ENCODE results near the gene ZC3H13.
"Not testable (repeated sequence)": the region's sequence is repeated elsewhere in the genome, so short reads cannot be mapped to it uniquely, and the experiment has no call there.

ZC3H13 gene

DNA sequence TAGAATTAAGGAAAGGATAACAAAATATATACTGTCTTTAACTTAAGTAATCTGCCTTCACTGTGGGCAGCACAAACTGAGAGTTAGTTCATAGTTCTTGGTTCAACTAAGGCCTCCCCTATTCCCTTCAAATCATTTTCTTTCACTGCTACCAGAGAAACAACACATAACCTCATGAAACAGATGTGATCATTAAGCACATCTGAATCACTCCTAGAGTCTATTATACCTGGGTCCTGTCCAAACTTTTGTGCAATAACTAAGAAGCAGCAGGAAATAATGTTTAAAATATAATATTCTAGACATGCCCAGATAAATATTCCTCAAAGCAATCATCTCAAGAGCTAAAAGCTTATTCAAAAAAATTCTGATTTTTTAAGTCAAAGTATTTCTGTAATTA lies 62.9 kb downstream of the ZC3H13 start:
- H3K27me3 ChIP-seq (ENCODE audit: control insufficient read depth in 3 of 3, insufficient read depth in 3 of 3, low read depth in 1 of 3, low read length in 3 of 3), result no peaks in the 10 kb centered on the region
- no peak for DNase-seq (ENCODE audit: low spot score)
- H3K79me1 ChIP-seq (ENCODE audit: low read depth, low read length), result no peaks in the 10 kb centered on the region
- H2BK15ac ChIP-seq (ENCODE audit: low read length), result no peak overlapping the region
- H3K18ac ChIP-seq (ENCODE audit: low read length), result no peak overlapping the region
- H3K4me2 ChIP-seq (ENCODE audit: insufficient read depth, low read length, poor library complexity, severe bottlenecking), result no peak overlapping the region
- peaks cover 0 to 2% of the 10 kb centered on the region in 2 donors for H3K9me3 ChIP-seq (replicated peaks in 1 of 2; ENCODE audit: control insufficient read depth in 2 of 2, insufficient read depth in 1 of 2, low read depth in 1 of 2, low read length in 2 of 2)
- no peak overlapping the region for H3K14ac ChIP-seq (ENCODE audit: low read length)
- no peak overlapping the region for H3K27ac ChIP-seq (replicated peaks; ENCODE audit: low read length)
- no peak overlapping the region for H2BK5ac ChIP-seq (ENCODE audit: low read length)
- H4K91ac ChIP-seq (ENCODE audit: low read depth, low read length, poor library complexity), result no peak overlapping the region
- H2AK5ac ChIP-seq (ENCODE audit: low read depth, low read length), result no peak overlapping the region
- no peaks in the 10 kb centered on the region for H3K4me1 ChIP-seq (ENCODE audit: control insufficient read depth in 2 of 2, insufficient read depth in 1 of 2, low read depth in 1 of 2, low read length in 2 of 2)
- no peak overlapping the region for H3K4ac ChIP-seq (ENCODE audit: low read length)
- no peak overlapping the region for H2AFZ ChIP-seq (ENCODE audit: low read length)
- H3K36me3 ChIP-seq (replicated peaks in 1 of 2; ENCODE audit: control insufficient read depth in 2 of 2, insufficient read depth in 2 of 2, low read length in 2 of 2), result peaks cover 14 to 77% of the 10 kb centered on the region in 2 donors
- H3K9ac ChIP-seq (ENCODE audit: low read depth, low read length, poor library complexity), result no peak overlapping the region
- H3K4me3 ChIP-seq (ENCODE audit: low read length in 2 of 2), result no peak overlapping the region
- H4K8ac ChIP-seq (ENCODE audit: low read depth, low read length), result no peak overlapping the region
- no peak overlapping the region for H2BK120ac ChIP-seq (ENCODE audit: low read depth, low read length)
- H3K23ac ChIP-seq (ENCODE audit: low read depth, low read length, poor library complexity), result no peak overlapping the region
- H2BK12ac ChIP-seq (ENCODE audit: low read length), result no peak overlapping the region

DNA sequence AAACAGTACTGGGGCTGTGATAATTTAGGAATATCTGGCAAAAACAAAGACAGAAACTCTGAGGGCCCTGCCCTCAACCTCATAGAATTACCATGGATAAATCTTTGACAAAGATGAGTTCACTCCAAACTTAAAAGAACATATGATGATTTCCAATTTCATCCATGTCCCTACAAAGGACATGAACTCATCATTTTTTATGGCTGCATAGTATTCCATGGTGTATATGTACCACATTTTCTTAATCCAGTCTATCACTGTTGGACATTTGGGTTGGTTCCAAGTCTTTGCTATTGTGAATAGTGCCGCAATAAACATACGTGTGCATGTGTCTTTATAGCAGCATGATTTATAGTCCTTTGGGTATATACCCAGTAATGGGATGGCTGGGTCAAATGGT lies 71.4 kb downstream of the ZC3H13 start:
- H3K4me2 ChIP-seq (ENCODE audit: insufficient read depth, low read length, poor library complexity, severe bottlenecking); H3K27me3 ChIP-seq (ENCODE audit: control insufficient read depth in 3 of 3, insufficient read depth in 3 of 3, low read depth in 1 of 3, low read length in 3 of 3); H3K9me3 ChIP-seq (replicated peaks in 1 of 2; ENCODE audit: control insufficient read depth in 2 of 2, insufficient read depth in 1 of 2, low read depth in 1 of 2, low read length in 2 of 2); H4K91ac ChIP-seq (ENCODE audit: low read depth, low read length, poor library complexity); H3K18ac ChIP-seq (ENCODE audit: low read length); H3K27ac ChIP-seq (replicated peaks; ENCODE audit: low read length); H2BK12ac ChIP-seq (ENCODE audit: low read length); H3K4me1 ChIP-seq (ENCODE audit: control insufficient read depth in 2 of 2, insufficient read depth in 1 of 2, low read depth in 1 of 2, low read length in 2 of 2); H3K23ac ChIP-seq (ENCODE audit: low read depth, low read length, poor library complexity); H4K8ac ChIP-seq (ENCODE audit: low read depth, low read length); H3K9ac ChIP-seq (ENCODE audit: low read depth, low read length, poor library complexity); H2AK5ac ChIP-seq (ENCODE audit: low read depth, low read length); H3K4ac ChIP-seq (ENCODE audit: low read length); H3K4me3 ChIP-seq (ENCODE audit: low read length in 2 of 2); H2BK15ac ChIP-seq (ENCODE audit: low read length); H2BK120ac ChIP-seq (ENCODE audit: low read depth, low read length); DNase-seq (ENCODE audit: low spot score); H3K14ac ChIP-seq (ENCODE audit: low read length); H2BK5ac ChIP-seq (ENCODE audit: low read length); H3K79me1 ChIP-seq (ENCODE audit: low read depth, low read length); H2AFZ ChIP-seq (ENCODE audit: low read length): not testable (repeated sequence)
- peaks cover 5 to 90% of the 10 kb centered on the region in 2 donors for H3K36me3 ChIP-seq (replicated peaks in 1 of 2; ENCODE audit: control insufficient read depth in 2 of 2, insufficient read depth in 2 of 2, low read length in 2 of 2)
- no CpG with 5 or more reads among the region's 2 CpGs for WGBS, 2 donors (ENCODE audit: extremely low coverage in 2 of 2, insufficient read length in 2 of 2, insufficient replicate concordance in 1 of 2)

DNA sequence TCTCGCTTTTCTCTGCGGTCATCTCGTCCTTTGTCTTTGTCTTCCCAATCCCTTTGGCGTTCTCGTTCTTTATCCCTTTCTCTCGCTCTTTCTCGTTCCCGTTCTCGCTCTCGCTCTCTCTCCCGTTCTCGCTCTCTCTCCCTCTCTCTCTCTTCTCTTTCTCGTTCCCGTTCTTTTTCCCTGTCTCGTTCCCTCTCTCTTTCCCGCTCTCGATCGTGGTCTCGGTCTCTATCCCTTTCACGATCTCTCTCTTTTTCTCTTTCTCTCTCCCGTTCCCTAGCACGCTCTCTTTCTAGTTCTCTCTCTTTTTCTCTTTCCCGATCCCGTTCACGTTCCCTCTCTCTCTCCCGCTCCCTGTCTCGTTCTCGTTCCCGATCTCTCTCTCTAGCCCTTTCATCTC lies 77.2 kb downstream of the ZC3H13 start:
- Histone ChIP-seq H2BK120ac (ENCODE audit: low read depth, low read length) (no peak overlapping the region), H3K4me2 (ENCODE audit: insufficient read depth, low read length, poor library complexity, severe bottlenecking) (no peak overlapping the region)
- 100% methylated on average over 6 to 23 of the region's 29 CpGs for whole genome bisulfite sequencing, 2 donors (ENCODE audit: extremely low coverage in 2 of 2, insufficient read length in 2 of 2, insufficient replicate concordance in 1 of 2)

DNA sequence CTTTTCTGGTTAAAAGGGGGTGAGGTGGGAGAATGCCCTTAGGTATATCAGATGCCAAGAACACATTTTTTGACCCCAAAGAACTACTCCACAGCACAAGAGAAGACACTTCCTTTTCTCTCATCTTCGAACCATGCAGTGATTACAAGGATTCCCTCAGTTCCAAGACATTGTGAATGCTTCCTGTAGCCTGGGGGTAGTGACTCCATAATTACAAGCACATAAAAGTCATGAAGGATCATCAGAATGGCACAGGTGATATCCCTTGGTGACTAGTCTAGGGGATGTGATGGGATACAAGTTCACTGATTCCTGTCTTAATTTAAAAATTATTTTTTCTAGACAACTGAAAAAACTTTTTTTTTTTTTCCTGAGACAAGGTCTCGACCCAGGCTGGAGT lies 78.0 kb downstream of the ZC3H13 start:
- Histone ChIP-seq H4K8ac (ENCODE audit: low read depth, low read length) (no peak overlapping the region), H3K36me3 (replicated peaks in 1 of 2; ENCODE audit: control insufficient read depth in 2 of 2, insufficient read depth in 2 of 2, low read length in 2 of 2) (peaks cover 21 to 99% of the 10 kb centered on the region in 2 donors), H3K9me3 (replicated peaks in 1 of 2; ENCODE audit: control insufficient read depth in 2 of 2, insufficient read depth in 1 of 2, low read depth in 1 of 2, low read length in 2 of 2) (peaks cover 1 to 2% of the 10 kb centered on the region in 2 donors), H2BK5ac (ENCODE audit: low read length) (no peak overlapping the region), H3K27me3 (ENCODE audit: control insufficient read depth in 3 of 3, insufficient read depth in 3 of 3, low read depth in 1 of 3, low read length in 3 of 3) (no peaks in the 10 kb centered on the region), H2BK120ac (ENCODE audit: low read depth, low read length) (no peak overlapping the region), H2AK5ac (ENCODE audit: low read depth, low read length) (no peak overlapping the region), H4K91ac (ENCODE audit: low read depth, low read length, poor library complexity) (no peak overlapping the region), H3K4ac (ENCODE audit: low read length) (no peak overlapping the region), H3K4me1 (ENCODE audit: control insufficient read depth in 2 of 2, insufficient read depth in 1 of 2, low read depth in 1 of 2, low read length in 2 of 2) (no peaks in the 10 kb centered on the region), H2BK12ac (ENCODE audit: low read length) (no peak overlapping the region), H3K18ac (ENCODE audit: low read length) (no peak overlapping the region), H3K4me2 (ENCODE audit: insufficient read depth, low read length, poor library complexity, severe bottlenecking) (no peak overlapping the region), H2AFZ (ENCODE audit: low read length) (no peak overlapping the region), H3K79me1 (ENCODE audit: low read depth, low read length) (no peaks in the 10 kb centered on the region), H3K9ac (ENCODE audit: low read depth, low read length, poor library complexity) (no peak overlapping the region), H3K27ac (replicated peaks; ENCODE audit: low read length) (no peak overlapping the region), H3K23ac (ENCODE audit: low read depth, low read length, poor library complexity) (no peak overlapping the region), H3K14ac (ENCODE audit: low read length) (no peak overlapping the region), H2BK15ac (ENCODE audit: low read length) (no peak overlapping the region), H3K4me3 (ENCODE audit: low read length in 2 of 2) (no peak overlapping the region)
- DNase-seq (ENCODE audit: low spot score), result no peak
- WGBS, 2 donors (ENCODE audit: extremely low coverage in 2 of 2, insufficient read length in 2 of 2, insufficient replicate concordance in 1 of 2), result no CpG with 5 or more reads among the region's 2 CpGs

More for the DNA sequence above, 77.2 kb downstream of the ZC3H13 start:
- no peak overlapping the region for H4K8ac ChIP-seq (ENCODE audit: low read depth, low read length)
- H3K18ac ChIP-seq (ENCODE audit: low read length), result no peak overlapping the region
- peaks cover 17 to 99% of the 10 kb centered on the region in 2 donors for H3K36me3 ChIP-seq (replicated peaks in 1 of 2; ENCODE audit: control insufficient read depth in 2 of 2, insufficient read depth in 2 of 2, low read length in 2 of 2)
- H3K14ac ChIP-seq (ENCODE audit: low read length), result no peak overlapping the region
- H3K4me3 ChIP-seq (ENCODE audit: low read length in 2 of 2), result no peak overlapping the region
- H3K79me1 ChIP-seq (ENCODE audit: low read depth, low read length), result no peaks in the 10 kb centered on the region
- no peak overlapping the region for H2BK12ac ChIP-seq (ENCODE audit: low read length)
- H3K4ac ChIP-seq (ENCODE audit: low read length), result no peak overlapping the region
- H2AK5ac ChIP-seq (ENCODE audit: low read depth, low read length), result no peak overlapping the region
- no peak overlapping the region for H2BK5ac ChIP-seq (ENCODE audit: low read length)
- no peak for DNase-seq (ENCODE audit: low spot score)
- H3K23ac ChIP-seq (ENCODE audit: low read depth, low read length, poor library complexity), result no peak overlapping the region
- no peaks in the 10 kb centered on the region for H3K4me1 ChIP-seq (ENCODE audit: control insufficient read depth in 2 of 2, insufficient read depth in 1 of 2, low read depth in 1 of 2, low read length in 2 of 2)
- H3K9ac ChIP-seq (ENCODE audit: low read depth, low read length, poor library complexity), result no peak overlapping the region
- no peak overlapping the region for H2AFZ ChIP-seq (ENCODE audit: low read length)
- peaks cover 1 to 2% of the 10 kb centered on the region in 2 donors for H3K9me3 ChIP-seq (replicated peaks in 1 of 2; ENCODE audit: control insufficient read depth in 2 of 2, insufficient read depth in 1 of 2, low read depth in 1 of 2, low read length in 2 of 2)
- no peak overlapping the region for H2BK15ac ChIP-seq (ENCODE audit: low read length)
- H3K27me3 ChIP-seq (ENCODE audit: control insufficient read depth in 3 of 3, insufficient read depth in 3 of 3, low read depth in 1 of 3, low read length in 3 of 3), result no peaks in the 10 kb centered on the region
- no peak overlapping the region for H3K27ac ChIP-seq (replicated peaks; ENCODE audit: low read length)
- no peak overlapping the region for H4K91ac ChIP-seq (ENCODE audit: low read depth, low read length, poor library complexity)
